Measurements from ENCODE around the gene PLCL2.

Gene PLCL2

DNA sequence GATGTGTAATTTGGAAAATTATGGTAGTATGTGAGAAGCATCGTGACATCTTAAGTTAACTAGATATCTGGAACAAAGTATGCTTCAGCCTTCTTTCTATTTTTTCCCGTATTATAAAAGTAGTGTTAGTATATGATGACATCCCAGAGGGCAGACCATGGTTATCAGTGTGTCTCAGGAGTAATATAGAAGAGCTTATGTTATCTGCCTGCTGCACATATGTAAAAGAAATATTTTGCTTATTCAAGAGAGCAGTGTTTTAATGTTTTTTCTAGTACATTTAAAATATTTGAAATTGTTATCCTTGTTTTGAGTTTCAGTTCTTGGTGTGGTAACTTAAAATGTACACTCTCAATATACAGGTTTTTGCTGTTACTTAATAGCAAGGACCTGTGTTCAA, 24.1 kb downstream of the PLCL2 start:
- Histone ChIP-seq H3K27me3 (ENCODE audit: insufficient read depth, insufficient read length) (no peaks in the 10 kb centered on the region), H3K4me1 (ENCODE audit: insufficient read depth, insufficient read length) (no peaks in the 10 kb centered on the region), H3K4me3 (ENCODE audit: insufficient read length, low read depth) (no peak overlapping the region), H3K36me3 (ENCODE audit: insufficient read depth, insufficient read length, low read length) (no peaks in the 10 kb centered on the region), H3K9me3 (ENCODE audit: insufficient read depth, low read length) (no peaks in the 10 kb centered on the region), H3K9ac (ENCODE audit: insufficient read length, low read depth) (no peak overlapping the region)
- no peak for DNase-seq (ENCODE audit: low read depth, low spot score)
- TF ChIP-seq ZNF274 (IDR thresholded peaks at IDR 0.05; ENCODE audit: low read depth, low read length), result no peak
- no peak for TF ChIP-seq YY1 (IDR thresholded peaks at IDR 0.05; ENCODE audit: insufficient read depth, insufficient read length)
- no peak for TF ChIP-seq SUZ12 (IDR thresholded peaks at IDR 0.05; ENCODE audit: extremely low read depth, insufficient read depth, insufficient read length)

DNA sequence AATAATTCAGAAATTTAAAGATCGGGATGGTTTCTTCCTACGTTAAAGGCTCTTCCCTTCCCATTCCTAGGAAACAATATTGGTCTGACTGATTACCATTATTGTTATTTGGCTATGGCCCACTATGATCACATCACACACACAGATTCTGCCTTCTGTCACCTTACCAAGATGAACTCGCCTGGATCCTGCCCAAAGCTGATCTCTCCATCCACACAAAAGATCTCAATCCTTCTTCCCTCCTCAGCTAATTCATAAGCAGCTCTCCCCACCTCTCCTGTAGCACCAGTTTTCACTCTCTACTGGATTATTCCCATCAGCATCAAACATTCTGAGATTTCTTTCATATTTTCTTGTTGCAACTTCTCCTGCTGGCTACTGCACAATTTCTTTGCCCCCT, 25.0 kb downstream of the PLCL2 start:
- H3K36me3 ChIP-seq (ENCODE audit: insufficient read depth, insufficient read length, low read length), result no peaks in the 10 kb centered on the region
- no peaks in the 10 kb centered on the region for H3K27me3 ChIP-seq (ENCODE audit: insufficient read depth, insufficient read length)
- no peak overlapping the region for H3K9ac ChIP-seq (ENCODE audit: insufficient read length, low read depth)
- no peaks in the 10 kb centered on the region for H3K9me3 ChIP-seq (ENCODE audit: insufficient read depth, low read length)
- no peak overlapping the region for H3K4me3 ChIP-seq (ENCODE audit: insufficient read length, low read depth)
- no peak for DNase-seq (ENCODE audit: low read depth, low spot score)
- no peaks in the 10 kb centered on the region for H3K4me1 ChIP-seq (ENCODE audit: insufficient read depth, insufficient read length)
- no peak for TF ChIP-seq YY1 (IDR thresholded peaks at IDR 0.05; ENCODE audit: insufficient read depth, insufficient read length)
- TF ChIP-seq SUZ12 (IDR thresholded peaks at IDR 0.05; ENCODE audit: extremely low read depth, insufficient read depth, insufficient read length), result no peak
- no peak for TF ChIP-seq ZNF274 (IDR thresholded peaks at IDR 0.05; ENCODE audit: low read depth, low read length)

DNA sequence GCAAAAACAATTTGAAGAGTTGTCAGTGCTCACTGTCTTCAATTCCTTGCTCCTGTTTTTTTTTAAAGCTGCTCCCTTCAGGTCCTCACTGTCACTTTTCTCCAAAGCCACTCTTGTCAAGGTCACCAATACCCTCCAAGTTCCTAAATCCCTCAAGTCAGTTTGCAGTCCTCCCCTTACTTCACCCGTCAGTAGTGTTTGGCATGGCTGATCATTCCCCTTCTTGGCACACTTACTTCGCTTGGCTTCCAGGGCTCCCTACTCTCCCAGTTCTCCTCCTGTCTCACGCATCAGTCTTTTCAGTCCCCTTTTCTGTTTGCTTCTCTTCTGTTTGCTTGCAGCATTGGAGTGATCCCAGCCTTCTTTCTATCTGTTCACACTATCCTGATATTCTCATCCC, 25.5 kb downstream of the PLCL2 start:
- Histone ChIP-seq H3K4me3 (ENCODE audit: insufficient read length, low read depth) (no peak overlapping the region), H3K27me3 (ENCODE audit: insufficient read depth, insufficient read length) (no peaks in the 10 kb centered on the region), H3K9ac (ENCODE audit: insufficient read length, low read depth) (no peak overlapping the region), H3K4me1 (ENCODE audit: insufficient read depth, insufficient read length) (no peaks in the 10 kb centered on the region), H3K9me3 (ENCODE audit: insufficient read depth, low read length) (no peaks in the 10 kb centered on the region), H3K36me3 (ENCODE audit: insufficient read depth, insufficient read length, low read length) (no peaks in the 10 kb centered on the region)
- TF ChIP-seq YY1 (IDR thresholded peaks at IDR 0.05; ENCODE audit: insufficient read depth, insufficient read length) (no peak), SUZ12 (IDR thresholded peaks at IDR 0.05; ENCODE audit: extremely low read depth, insufficient read depth, insufficient read length) (no peak), ZNF274 (IDR thresholded peaks at IDR 0.05; ENCODE audit: low read depth, low read length) (no peak)
- no peak for DNase-seq (ENCODE audit: low read depth, low spot score)

DNA sequence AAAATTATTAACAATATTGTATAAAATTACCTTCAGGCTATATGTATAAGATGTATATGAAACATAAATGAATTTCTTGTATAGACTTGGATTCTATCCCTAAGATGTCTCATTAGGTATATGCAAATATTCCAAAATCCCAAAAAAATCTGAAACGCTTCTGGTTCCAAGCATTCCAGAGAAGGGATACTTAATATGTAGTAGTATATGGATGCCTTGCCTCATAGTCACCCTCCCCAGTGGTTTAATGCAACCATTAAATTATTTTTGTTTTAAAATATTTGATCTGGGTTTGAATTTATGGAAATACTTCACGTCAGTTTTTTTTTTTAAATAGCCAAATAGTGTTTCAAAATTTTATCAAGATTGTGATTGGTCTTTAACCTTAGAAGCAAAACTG, 27.2 kb downstream of the PLCL2 start:
- Histone ChIP-seq H3K36me3 (ENCODE audit: insufficient read depth, insufficient read length, low read length) (no peaks in the 10 kb centered on the region), H3K9ac (ENCODE audit: insufficient read length, low read depth) (no peak overlapping the region), H3K4me3 (ENCODE audit: insufficient read length, low read depth) (no peak overlapping the region), H3K9me3 (ENCODE audit: insufficient read depth, low read length) (no peaks in the 10 kb centered on the region), H3K27me3 (ENCODE audit: insufficient read depth, insufficient read length) (no peaks in the 10 kb centered on the region), H3K4me1 (ENCODE audit: insufficient read depth, insufficient read length) (no peaks in the 10 kb centered on the region)
- TF ChIP-seq SUZ12 (IDR thresholded peaks at IDR 0.05; ENCODE audit: extremely low read depth, insufficient read depth, insufficient read length) (no peak), YY1 (IDR thresholded peaks at IDR 0.05; ENCODE audit: insufficient read depth, insufficient read length) (no peak), ZNF274 (IDR thresholded peaks at IDR 0.05; ENCODE audit: low read depth, low read length) (no peak)
- no peak for DNase-seq (ENCODE audit: low read depth, low spot score)

DNA sequence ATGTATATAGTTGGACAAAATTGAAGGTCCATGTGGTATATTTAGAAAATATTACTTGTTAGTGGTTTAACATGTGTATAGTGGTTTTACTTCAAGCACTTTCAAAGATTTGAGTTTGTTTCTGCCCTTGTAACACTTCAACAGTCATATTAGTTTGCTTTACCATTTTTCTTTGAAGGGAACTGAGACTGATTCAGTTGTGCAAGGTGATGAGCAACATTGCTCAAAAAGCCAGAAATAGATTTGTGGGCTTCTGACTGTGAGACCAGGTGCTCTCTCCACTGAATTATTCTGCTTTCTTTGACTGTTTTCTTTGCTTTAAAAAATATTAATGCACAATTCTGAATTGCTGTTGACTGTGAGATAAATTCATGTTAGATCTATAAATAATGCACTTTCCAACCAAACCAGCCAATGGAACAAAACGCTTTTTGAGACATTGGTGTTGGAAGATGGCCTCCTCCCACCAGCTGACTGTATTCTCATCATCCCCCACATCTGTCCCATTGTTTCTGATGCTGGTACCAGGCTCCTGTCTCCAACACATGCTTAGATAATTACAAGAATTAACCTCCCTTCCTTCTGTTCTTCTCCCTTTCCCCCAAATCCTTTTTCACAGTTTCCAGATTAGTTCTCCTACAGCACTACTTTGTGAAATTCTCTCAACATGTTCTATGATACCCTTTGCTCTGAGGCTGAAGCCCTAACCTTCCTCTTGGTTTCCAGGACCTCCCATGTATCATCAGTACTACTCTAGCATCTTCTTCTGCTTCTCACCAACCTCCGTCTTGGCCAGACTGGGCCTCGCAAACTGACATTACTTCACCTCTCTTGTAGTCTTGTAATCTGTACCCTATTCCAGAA, 27.9 kb downstream of the PLCL2 start:
- Histone ChIP-seq H3K9me3 (ENCODE audit: insufficient read depth, low read length) (no peaks in the 10 kb centered on the region), H3K27me3 (ENCODE audit: insufficient read depth, insufficient read length) (no peaks in the 10 kb centered on the region), H3K4me1 (ENCODE audit: insufficient read depth, insufficient read length) (no peaks in the 10 kb centered on the region), H3K4me3 (ENCODE audit: insufficient read length, low read depth) (no peak overlapping the region), H3K9ac (ENCODE audit: insufficient read length, low read depth) (no peak overlapping the region), H3K36me3 (ENCODE audit: insufficient read depth, insufficient read length, low read length) (no peaks in the 10 kb centered on the region)
- no peak for TF ChIP-seq YY1 (IDR thresholded peaks at IDR 0.05; ENCODE audit: insufficient read depth, insufficient read length)
- no peak for TF ChIP-seq SUZ12 (IDR thresholded peaks at IDR 0.05; ENCODE audit: extremely low read depth, insufficient read depth, insufficient read length)
- TF ChIP-seq ZNF274 (IDR thresholded peaks at IDR 0.05; ENCODE audit: low read depth, low read length), result no peak
- DNase-seq (ENCODE audit: low read depth, low spot score), result no peak

DNA sequence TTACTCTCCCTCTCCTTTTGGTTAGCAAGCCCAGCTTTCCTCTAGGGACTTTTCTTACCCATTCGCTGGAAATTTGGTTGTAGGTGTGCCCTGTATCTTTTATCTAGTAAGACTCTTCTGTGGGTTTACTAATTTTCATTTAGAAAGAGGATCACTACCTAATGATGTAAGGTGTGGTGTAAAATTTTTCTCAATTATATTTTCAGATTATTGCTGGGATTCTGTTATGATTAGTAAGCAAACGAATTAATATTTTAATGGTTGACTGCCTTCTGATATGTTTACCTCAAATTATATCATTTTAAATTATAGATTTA, 28.5 kb downstream of the PLCL2 start:
- Histone ChIP-seq H3K9ac (ENCODE audit: insufficient read length, low read depth) (no peak overlapping the region), H3K36me3 (ENCODE audit: insufficient read depth, insufficient read length, low read length) (no peaks in the 10 kb centered on the region), H3K4me1 (ENCODE audit: insufficient read depth, insufficient read length) (no peaks in the 10 kb centered on the region), H3K9me3 (ENCODE audit: insufficient read depth, low read length) (no peaks in the 10 kb centered on the region), H3K27me3 (ENCODE audit: insufficient read depth, insufficient read length) (no peaks in the 10 kb centered on the region), H3K4me3 (ENCODE audit: insufficient read length, low read depth) (no peak overlapping the region)
- TF ChIP-seq ZNF274 (IDR thresholded peaks at IDR 0.05; ENCODE audit: low read depth, low read length), result no peak
- TF ChIP-seq YY1 (IDR thresholded peaks at IDR 0.05; ENCODE audit: insufficient read depth, insufficient read length), result no peak
- no peak for TF ChIP-seq SUZ12 (IDR thresholded peaks at IDR 0.05; ENCODE audit: extremely low read depth, insufficient read depth, insufficient read length)
- DNase-seq (ENCODE audit: low read depth, low spot score), result no peak

DNA sequence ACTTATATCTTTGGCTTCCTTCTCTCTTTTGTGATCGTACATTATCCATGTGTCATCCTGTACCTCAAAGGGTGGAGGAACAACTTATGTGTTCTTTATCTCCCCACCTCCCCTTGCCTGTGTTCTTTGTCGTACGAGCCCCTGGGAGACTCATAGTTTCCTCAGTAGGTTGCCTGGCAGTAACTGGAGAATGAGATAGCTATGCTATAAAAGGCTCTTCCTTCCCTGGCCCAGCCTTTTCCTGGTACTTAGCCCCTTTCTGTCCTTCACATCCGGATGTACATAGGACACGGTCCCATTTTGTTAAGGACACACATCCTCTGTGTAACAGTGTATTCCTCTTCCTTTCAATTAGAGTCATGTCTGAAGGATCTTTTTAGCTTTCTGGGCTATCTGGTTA, 32.1 kb downstream of the PLCL2 start:
- H3K9me3 ChIP-seq (ENCODE audit: insufficient read depth, low read length), result no peaks in the 10 kb centered on the region
- no peak for DNase-seq (ENCODE audit: low read depth, low spot score)
- no peaks in the 10 kb centered on the region for H3K36me3 ChIP-seq (ENCODE audit: insufficient read depth, insufficient read length, low read length)
- H3K4me3 ChIP-seq (ENCODE audit: insufficient read length, low read depth), result no peak overlapping the region
- TF ChIP-seq ZNF274 (IDR thresholded peaks at IDR 0.05; ENCODE audit: low read depth, low read length), result no peak
- H3K9ac ChIP-seq (ENCODE audit: insufficient read length, low read depth), result no peak overlapping the region
- no peaks in the 10 kb centered on the region for H3K4me1 ChIP-seq (ENCODE audit: insufficient read depth, insufficient read length)
- H3K27me3 ChIP-seq (ENCODE audit: insufficient read depth, insufficient read length), result no peaks in the 10 kb centered on the region
